HG03103 (cell line): ENCODE results near the gene TNFRSF25.
"Not testable (repeated sequence)": the region's sequence is repeated elsewhere in the genome, so short reads cannot be mapped to it uniquely, and the experiment has no call there.

ENCODE experiments used
- ATAC-seq: cut with Tn5 transposase; IDR thresholded peaks from one replicate; pipeline ENCODE4 v1.9.1; 2021; ENCODE audit warnings: low read depth; ENCODE audit not compliant: unreplicated experiment

The TNFRSF25 gene

DNA sequence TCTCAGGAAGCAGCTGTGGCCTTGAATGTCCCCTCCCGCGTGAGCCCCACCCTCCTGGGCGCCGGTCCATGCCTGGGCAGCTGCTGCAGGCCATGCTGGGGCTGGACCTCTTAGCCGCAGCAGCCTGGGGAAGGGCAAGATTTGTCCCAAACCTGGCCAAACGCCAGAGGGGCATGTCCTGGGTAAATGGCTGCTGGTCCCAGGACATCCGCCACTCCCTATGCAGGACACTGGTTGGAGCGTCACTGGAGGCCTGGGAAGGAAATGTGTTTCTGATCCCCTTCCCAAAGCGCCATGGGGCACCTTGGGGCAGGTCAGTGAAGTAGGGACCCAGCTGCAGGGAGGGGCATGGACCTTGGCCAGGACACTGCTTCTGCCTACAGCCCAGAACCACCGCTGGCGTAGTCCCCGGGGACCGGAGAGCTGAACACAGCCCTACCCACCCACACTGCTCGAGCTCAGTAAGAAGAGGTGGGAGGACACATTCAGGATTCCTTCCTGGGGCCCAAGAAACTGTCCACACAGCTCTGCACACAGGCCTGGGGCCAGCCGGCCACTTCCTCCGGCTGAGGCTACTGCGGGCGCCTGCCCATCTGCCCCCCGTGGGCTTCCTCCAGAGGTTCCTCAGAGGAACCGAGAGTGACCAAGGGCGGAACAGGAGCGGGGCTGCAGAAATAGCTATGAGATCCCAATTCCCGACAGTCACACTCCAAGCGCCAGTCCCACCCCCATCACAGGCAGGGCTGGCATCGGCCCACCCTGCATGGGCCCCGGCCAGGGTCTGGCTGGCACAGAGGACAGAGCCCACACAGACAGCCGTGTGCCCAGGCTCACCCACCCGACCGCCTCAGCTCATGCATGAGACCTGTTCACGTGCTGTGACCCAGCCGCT is 36.3 kb upstream of the TNFRSF25 start:
- no peak for ATAC-seq

DNA sequence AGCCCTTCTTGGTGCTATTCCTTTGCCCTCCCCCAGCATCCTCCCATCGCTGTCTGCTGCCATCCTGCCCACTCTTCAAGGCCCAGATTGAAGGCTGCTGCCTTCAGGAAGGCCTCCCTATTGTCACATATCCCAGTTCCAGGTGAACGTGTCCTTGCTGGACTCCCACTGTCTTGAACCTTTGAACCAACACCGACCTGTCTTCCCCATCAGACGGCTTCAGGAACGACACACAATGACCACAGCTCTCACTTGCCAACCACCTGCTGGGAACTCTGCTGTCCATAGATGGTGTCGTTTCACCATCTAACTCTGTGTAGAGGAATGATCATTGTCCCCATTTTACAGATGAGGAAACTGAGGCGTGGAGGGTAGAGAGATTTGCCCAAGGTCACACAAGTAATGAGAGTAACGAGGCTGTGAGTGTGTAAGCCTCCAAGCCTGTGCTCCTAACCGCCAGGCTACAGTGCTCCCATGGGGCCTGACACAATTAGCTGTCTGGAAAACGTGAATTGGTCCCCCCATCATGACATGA is 35.4 kb upstream of the TNFRSF25 start:
- no peak for ATAC-seq

DNA sequence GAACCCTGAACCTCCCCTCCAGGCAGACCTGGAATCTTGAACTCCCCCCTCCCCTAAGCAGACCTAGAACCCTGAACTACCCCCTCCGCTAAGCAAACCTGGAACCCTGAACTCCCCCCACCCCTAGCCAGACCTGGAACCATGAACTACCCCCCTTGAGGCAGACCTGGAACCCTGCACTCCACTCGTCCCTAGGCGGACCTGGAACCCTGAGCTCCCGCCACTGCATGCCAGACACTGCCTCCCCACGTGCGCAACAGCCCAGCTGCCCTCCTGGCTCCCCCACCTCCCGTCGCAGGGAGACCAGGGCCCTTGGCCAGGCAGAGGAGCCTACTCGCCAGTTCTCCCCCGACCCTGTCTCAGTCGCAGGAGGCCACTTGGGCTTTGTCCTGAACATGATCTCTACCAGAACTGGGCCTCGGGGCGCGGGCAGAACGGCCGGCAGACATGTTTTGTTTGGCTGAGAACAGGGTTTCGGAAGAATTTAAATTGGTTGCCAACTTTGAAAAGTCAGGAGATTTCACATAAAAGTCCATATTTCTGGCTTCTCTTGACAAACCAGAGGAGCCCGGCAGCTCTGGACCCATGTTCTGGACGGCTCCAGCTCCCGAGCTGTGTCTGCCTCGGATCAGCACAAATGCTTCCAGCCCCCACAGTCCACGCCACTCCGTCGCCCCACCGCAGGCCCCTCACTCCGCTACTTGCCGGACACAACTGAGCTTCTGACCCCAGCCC is 34.7 kb upstream of the TNFRSF25 start:
- ATAC-seq, result no peak

DNA sequence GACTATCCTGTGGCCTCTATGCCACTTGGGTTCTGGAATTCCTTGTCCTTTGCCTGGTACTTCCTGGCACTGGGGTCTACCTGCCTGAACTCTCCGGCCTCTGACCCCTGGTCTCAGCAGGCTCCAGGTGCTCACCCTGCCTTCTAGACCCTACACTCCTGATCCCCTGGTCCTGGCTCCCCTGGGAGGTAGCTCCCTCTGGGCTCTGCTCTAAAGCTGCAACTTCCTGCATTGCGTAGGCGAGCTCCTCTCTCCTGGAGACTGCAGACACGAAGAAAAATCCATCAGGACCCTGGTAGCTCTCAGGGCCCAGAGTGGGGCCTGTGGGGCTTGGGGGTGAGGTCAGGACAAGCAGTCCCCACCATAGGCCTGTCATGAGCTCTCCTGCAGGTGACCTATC is 33.3 kb upstream of the TNFRSF25 start:
- ATAC-seq, result no peak

DNA sequence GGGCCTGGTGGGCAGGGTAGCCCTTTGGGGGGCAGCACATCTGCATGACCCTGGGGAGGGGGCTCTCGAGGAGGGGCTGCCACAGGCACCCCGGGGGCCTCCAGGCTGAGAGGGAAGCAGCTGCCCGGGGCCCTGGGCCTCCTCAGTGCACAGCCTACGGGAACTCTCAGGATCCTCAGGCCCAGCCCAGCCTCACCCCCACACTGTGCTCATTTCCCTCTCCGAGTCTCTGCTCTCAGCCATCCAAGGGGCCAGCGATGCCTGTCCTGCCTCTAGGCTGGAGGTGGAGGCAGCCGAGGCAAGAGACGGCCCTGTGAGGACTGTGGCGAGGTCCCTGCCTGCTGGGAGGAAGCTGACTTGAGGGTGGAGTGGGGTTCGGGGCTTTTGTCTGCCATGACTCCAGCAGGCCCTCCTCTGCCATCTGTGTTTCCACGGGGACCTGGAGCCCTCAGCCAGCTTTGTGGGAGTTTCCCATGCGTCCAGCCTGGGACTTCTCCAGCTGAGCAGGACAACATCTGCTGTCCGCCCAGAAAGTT is 32.7 kb upstream of the TNFRSF25 start:
- ATAC-seq, result no peak

DNA sequence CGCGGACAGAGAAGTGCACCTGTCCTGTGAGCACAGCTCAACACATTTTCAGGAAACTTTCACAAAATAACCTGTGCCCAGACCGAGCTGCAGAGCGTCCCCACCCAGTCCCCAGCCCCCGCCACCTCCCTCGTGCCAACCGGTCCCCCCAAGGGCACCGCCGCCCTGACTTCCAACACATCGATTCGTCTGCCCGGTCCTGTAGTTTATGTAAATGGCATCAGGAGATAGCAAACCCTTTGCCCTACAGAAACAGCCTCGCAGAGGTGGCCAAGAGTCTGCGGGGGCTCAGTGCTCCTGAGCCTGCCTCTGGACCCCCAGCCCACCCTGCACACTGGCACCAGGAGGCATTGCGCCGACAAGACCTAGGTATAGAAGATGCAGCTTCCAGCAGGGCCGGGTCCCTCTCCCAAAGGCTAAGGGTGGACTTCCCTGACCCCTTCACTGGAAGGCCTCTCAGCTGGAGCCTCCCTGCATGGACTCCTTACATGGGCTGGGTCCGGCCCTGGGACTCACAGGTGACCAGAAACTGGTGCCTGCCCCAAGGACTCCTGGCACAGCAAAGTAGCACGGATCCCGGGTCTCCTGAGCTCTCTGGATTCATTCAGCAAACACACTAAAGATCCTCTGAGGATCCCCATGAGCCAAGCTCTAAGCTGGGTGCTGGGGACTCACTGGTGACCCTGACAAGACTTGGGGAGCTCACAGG is 32.0 kb upstream of the TNFRSF25 start:
- ATAC-seq, result no peak

DNA sequence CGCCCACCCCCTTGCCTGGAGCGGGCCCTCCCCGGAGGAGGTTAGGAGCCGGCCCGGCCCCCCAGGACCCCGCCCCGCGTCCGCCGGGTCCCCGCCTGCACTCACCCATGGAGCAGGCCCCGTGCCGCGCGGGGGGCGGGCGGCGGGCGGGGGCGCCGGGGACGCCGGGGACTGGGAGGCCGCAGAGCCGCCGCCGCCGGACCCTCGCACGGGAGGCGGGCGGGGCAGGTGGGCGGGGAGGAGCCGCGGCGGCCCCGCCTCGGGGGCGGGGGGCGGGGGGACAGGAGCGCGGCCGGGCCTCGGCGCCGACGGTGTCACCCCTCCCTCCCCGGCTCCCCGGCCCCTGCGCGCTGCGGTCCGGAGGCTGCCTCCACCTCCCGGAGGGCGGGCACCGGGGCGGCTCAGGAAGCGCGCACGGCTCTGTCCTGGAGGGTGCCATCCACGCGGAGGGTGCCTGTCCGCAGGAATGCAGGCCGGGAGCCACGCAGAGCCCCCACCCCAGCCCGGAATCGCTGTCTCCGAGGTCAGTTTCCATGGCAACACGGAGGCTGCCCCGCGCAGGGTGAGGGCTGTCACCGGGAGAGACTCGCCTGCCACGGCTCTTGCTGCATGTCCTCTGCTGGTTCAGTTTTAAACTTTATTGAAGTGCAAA is 31.4 kb upstream of the TNFRSF25 start:
- no peak for ATAC-seq

DNA sequence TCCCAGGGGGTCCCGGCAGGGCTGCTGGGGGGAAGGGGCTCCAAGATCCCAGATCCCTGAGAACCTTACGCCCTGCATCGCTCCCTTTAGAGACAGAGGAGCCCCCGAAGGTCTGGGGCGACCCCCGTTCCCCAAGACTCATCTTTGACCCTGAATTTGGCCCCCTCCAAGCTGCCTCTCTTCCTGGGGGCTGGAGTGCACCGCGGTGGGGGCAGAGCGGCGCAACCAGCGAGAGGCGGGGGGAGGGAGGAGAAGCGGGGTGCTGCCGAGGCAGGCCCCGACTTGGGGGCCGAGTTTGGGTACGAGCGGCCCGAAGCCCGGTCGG is 30.9 kb upstream of the TNFRSF25 start:
- no peak for ATAC-seq

DNA sequence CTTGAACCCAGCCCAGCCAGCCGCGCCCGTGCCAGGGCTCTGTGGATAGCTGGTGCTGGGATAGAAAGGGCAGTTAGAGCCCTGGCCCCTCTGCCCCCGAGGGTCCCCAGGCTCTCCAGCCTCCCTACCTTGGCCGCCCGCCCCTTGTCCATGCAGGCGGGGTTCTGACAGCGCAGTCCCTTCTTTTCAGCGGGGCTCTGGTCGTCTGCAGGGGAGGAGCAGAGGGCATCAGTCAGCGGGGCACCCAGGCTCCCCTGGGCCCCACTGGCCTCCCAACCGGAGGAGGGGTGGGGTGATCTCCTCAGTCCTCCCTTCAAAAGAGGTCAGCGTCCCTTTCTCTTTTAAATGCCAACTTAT is 30.4 kb upstream of the TNFRSF25 start:
- ATAC-seq, result no peak

DNA sequence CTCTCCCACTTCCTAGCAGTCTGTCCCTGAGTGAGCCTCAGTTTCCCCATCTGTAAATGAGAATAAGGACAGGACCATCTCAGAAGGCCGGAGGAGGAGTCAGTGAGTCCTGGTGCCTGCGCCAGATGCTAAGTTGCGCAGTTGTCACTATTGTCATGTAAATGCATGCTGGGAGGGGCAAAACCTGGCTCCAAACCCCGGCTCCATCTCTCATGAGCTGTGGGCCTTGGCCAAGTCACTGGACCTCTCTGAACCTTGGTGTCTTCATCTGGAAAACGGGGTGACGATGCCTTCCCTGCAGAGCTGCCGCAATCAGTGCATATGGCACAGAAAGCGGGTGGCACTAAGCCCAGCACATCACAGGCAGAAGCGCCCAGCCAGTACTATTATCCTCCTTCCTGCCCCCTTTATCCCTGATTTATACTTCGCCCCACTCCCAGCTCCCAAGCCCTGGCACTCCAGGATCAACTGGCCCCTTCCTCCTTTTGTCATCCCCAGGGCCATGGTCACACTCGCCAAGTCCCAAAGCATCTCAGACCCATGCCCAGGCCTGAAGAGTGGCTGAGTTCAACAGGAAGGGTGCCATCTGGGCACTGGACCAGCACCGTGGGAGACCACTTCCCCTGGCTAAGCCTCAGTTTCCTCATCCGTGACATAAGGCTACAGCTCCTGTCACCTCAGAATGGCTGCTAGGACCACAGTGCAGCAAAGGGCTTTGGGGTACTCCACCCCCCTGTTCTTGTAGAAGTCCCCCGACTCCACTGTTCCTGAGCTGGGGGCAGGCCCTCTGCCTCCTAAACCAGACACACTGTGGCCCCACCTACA is 29.8 kb upstream of the TNFRSF25 start:
- ATAC-seq, result no peak

DNA sequence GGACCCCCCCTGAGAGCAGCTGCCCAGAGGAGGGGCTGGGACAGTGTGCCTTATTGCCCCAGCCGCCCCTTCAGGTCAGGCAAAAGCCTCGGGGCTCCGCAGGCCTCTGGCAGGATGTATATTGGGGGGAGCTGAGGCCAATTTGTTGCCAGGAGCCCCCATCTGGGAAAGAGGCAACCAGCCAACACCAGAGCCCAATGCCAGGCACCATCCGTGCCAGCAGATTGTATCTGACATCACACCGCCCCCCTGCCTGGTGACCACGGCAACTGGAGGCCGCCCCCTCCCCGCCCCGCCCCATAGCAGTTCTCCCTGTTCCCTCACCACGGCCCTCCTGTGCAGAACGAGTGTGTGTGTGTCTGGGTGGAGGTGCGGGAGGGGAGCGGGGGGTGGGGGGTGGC is 29.1 kb upstream of the TNFRSF25 start:
- no peak for ATAC-seq

DNA sequence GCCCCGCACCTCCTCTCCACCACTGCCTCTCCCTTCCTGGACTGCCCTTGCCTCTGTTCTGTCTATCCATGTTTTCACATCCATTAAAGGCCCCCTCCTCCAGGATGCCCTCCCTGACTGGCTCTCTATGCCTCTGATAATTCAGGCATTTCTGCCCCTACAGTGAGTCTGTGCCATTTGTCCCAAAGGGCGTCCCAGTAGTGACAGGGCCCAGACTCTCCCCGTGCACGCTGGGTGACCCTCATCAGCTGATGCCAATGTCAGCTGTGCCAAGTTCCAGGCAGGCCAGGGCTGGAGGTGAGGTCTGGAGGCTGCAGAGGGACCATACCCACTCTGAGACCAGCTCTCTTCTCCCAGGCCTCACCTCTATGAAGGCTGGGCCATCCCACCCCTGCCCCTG is 28.7 kb upstream of the TNFRSF25 start:
- no peak for ATAC-seq

DNA sequence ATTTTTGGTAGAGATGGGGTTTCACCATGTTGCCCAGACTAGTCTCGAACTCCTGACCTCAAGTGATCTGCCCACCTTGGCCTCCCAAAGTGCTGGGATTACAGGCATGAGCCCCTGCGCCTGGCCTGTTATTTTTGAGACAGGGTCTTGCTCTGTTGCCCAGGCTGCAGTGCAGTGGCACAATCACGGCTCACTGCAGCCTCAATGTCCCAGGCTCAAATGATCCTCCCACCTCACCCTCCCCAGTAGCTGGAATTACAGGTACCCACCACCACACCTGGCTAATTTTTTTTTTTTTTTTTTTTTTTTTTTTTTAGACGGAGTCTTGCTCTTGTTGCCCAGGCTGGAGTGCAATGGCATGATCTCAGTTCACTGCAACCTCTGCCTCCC is 27.9 kb upstream of the TNFRSF25 start:
- not testable (repeated sequence) for ATAC-seq

DNA sequence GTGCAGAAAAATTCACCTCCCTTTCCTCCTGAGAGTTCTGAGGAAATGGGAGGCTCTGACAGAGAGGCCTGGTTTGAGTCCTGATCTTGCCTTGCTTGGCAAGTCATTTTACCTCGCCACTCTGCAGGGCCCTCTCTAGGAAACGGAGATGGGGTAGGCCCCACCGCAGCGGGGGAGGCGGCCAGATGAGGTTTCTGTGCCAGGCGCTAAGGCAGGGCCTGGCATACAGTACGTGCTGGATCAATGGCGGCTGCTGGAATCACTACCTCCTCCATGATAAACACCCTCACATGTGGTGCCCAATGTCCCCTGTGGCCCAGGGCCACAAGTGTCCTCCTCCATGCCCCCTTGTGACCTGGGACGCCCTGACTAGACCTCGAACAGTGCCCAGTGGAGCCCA is 26.0 kb upstream of the TNFRSF25 start:
- ATAC-seq, result no peak

DNA sequence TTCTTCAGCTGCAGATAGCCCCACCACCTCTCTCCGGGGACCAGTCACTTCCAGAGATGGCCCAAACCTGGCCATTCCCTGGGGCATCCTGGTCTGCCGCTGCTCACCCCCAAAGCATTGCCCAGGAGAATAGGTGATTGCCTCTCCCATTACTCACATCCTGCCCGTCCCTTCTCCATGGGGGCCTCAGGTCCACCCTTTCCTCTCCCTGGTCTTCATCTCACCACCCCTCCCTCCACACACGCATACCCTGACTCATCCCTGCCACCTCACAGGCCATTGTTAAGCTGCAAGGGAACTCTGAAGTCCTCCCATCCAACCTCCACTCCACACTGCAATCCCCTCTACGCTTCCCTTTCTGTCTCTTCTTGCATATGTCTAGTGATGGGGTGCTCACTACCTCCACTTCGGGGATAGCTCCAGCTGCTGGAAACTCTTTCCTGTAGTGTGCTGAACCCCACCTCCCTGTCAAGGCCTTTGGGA is 25.5 kb upstream of the TNFRSF25 start, which contains the start of gene PLEKHG5:
TSS of gene PLEKHG5 (minus strand) at position 188 of the 483 bp plus-strand sequence. CDS start 14,096 bp downstream, outside the sequence.
- no peak for ATAC-seq

DNA sequence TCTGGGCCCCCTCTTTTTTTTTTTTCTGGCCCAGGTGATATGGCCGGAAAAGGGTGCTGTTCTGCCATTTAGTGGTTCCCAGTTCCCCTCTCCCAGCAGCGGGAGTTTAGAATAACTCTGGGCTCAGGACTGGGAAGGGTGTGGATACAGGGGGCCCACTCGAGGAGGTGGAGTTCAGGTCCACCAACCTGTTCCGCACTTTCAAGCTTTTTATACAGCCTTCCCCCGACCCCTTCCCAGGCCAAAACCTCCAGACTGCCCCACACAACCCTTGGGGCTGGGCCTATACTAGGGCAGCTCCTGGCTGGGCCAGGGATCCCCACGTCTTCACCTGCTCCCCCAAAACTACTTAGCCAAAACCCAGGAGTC is 25.1 kb upstream of the TNFRSF25 start:
- no peak for ATAC-seq

DNA sequence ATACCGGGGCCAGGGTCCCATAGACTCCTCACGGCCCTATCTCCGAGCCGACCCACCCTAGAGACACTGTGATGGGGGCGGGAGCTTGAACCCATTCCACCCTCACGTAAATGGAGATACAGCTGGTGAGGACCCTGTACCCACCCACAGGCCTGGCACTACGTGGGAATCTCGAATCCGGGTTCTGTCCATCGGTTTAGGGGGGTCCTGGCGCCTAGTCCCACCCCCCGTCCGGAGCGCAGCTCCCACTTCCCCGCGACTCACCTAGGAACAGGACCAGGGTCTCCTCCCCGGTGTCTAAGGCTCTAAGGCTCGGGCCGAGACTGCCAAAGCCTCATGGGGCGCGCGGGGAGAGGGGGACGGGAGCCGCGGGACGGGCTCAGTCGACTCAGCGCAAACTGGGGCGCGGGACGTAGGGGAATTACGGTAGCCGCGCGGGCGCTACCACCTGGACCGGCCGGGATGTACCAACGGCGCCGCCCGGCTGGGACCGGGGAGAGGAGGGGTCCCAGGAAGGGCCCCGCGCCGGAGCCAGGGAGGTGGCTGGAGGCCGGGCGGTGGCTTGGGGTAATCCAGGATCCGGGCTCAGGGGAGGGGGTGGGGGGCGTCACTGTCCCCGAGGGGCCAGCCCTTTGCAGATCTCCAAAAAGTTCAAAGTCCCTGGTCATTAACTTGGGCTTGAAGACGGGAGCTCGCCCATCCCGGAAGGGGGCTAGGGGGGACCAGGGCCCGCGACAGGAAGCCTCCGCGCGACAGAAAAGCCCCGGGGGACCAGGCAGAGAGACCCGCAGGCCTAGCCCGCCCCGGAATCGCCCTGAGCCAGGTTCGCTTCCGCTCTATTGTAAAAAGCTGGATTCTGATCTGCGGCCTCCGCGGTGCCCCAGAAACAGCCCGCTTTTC is 24.5 kb upstream of the TNFRSF25 start:
- ATAC-seq, result no peak

DNA sequence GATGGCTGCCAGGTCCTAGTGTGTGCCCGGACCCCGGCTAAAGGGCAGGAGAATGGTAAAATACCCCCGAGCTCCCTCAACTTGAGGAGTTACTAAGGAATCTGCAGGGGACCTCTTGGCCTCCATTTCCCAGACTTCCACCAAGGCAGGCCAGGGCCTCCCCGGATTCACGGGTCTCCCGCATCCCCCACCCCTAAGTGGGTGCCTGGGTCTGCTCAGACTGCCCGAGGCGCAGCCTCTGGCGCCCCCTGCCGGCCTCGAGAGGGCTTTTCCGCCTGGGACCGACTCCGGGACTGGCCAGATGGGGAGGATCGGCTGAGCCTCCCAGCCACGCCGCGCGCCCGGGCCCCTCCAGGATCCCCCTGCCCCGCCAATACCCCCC is 23.8 kb upstream of the TNFRSF25 start:
- ATAC-seq, result peak; percentile 62

DNA sequence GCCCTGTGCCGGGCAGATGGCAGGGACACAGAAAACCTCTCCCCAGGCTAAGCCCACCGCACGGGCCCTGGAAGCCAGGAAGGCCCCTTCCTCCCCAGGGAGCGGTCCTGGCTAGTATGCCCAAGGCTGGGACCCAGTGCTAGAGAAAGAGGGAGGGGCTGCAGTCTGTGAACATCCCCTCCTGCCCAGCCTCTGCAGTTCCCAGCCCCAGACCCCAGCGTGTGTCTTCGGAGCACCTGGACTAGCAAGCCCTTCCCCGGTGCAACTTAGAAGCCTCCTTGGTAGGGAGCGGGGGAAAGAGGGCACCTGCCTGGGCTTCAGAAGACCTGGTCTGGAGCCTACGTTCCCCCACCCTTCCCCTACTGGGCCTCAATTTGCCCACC is 23.4 kb upstream of the TNFRSF25 start:
- ATAC-seq, result no peak
